G401 (cell line): ENCODE results near the gene FCGR2B. TPM values are rescaled to one million over a fixed set of nuclear protein-coding genes. Genes with fewer than 3 reads are reported as not detected.
"Not testable (repeated sequence)": the region's sequence is repeated elsewhere in the genome, so short reads cannot be mapped to it uniquely, and the experiment has no call there.

ENCODE experiments used
- DNase-seq: peaks from one replicate; pipeline ENCODE4 v3.0.0-alpha.2; 2015; ENCODE audit warnings: low spot score
- in situ Hi-C: cut with HindIII; loops from 2 replicates; pipeline ENCODE4 v1.10.0; 2016; ENCODE audit warnings: low sequenced_read_pairs, mixed read lengths
- total RNA-seq: library from RNA; depleted of rRNA; stranded (reverse); fragments of >200 nt; shearing (Covaris generic); gene quantifications from 2 replicates; pipeline ENCODE4 v1.2.3, GENCODE V29; 2014

FCGR2B gene
- total RNA-seq, 1 experiment from 2014 or later: not detected

DNA sequence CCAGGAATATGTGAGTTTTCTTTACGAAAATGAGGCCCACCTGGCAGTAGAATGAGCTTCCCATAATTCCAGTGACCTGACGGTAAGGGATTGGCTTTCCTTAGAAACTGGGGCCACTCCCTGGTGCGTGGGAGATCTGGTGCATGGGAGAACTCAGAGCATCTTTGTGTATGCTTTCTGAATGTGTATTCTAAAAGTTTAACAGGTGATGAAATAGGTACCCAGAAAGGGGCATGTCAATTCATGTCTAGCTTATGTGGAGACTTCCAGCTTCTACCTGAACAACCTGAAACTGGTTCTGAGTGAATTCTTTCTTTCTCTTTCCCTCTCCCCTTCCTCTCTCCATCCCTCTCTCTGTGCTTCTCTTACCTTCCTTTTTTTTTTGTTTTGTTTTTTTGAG is 28.9 kb downstream of the FCGR2B start:
- in situ Hi-C loops: no loop called here
- no peak for DNase-seq

- in situ Hi-C loops: not testable (repeated sequence)
Measured at GRCh38 chr1:161693020-161693712, 30.2 kb downstream of the FCGR2B start.

GRCh38 chr1:161698302-161698701 is 35.4 kb downstream of the FCGR2B start:
- DNase-seq, in situ Hi-C loops: not testable (repeated sequence)

More at GRCh38 chr1:161693020-161693712, 30.2 kb downstream of the FCGR2B start:
- not testable (repeated sequence) for DNase-seq

GRCh38 chr1:161702250-161702649 is 39.3 kb downstream of the FCGR2B start:
- in situ Hi-C loops: no loop called here
- DNase-seq: no peak

DNA sequence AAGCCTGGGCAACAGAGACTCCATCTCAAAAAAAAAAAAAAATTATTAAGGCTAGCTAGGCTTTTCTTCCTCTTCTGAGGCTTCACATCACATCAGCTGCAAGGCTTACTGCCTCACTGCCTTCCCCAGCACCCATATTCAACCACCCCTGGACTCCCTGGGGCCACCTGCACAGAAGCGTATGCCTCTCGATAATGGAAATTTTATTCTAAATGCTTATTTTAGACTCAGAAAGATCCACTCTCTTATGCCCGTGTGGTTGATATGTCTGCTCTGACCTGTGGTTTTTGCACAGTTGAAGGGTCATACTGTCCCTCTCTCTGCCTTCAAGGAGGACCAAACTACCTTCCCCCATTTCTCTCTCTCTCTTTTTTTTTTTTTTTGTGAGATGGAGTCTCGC is 42.6 kb downstream of the FCGR2B start:
- DNase-seq: no peak
- in situ Hi-C loops: no loop called here

DNA sequence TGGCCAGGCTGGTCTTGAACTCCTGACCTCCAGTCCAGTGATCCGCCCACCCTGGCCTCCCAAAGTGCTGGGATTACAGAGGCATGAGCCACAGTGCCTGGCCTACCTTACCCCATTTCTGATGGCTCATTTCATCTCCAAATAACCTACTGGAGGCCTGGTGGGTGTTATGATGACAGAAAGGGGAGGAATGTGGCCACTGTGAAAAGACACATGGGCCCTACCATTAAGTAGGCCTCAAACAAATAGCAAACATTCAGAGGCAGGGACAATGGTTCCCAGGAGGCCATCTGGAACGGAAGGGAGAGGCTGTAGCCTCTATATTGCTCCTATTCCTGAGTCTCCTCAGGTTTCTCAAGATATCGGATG is 43.2 kb downstream of the FCGR2B start:
- DNase-seq: no peak
- in situ Hi-C loops: no loop called here

DNA sequence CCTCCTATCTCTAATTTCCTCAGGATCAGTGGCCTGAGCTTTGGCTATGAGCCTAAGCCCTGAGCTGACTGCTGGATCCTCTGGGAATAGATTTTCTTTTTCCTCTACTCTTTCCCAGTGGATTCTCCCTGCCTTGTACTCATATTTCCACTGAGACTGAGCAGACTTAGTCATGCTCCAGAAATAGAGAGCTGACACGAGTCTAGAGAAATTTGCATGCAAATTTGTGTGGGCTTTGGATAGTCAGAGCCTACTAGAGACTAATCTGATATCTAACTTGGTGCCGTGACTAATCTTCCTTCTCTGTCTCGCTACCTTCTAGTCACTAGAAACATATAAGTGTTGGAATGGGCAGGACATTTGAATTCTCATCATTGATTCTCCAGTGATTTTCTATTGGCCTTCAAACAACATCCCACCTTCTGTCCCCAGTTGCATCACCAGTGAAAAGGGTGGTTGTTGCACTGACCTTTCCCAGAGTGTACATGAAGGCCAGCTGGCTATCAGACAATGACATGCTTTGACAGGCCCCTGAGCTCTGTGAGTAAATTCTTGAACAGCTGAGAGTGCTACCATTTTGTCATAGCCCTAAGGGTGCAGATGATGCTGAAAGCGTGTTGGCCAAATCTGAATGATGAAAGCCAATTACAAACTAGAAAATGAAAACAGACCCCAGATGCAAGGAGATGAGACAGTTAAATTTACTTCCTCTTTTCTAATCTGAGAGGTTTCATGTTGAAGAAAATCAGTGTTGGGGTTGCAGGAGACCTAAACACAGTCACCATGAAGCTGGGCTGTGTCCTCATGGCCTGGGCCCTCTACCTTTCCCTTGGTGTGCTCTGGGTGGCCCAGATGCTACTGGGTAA is 43.8 kb downstream of the FCGR2B start, which contains the start of gene FCRLA:
Gene FCRLA, plus strand, starts transcription at position 748 of the 866 bp plus-strand sequence. Its CDS starts 36 bp downstream, at position 784.
- in situ Hi-C loops: no loop called here
- DNase-seq: no peak

DNA sequence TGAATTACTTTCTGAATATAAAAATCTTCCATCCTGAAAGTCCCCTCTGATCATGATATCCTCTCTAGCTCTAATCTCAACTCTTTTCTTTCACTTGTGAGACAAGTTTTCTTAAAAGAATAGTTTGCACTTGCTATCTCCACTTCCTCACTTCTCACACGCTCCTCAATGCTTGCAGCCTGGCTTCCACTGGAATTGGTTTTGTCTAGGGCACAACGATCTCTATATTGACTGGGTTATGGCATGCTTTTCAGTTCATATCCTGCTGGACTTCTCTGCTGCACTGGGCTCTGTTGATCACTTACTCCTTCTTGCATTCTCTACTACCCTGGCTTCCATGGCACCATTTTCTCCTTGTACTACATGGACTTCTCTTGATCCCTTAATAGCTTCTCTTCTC is 44.6 kb downstream of the FCGR2B start:
- DNase-seq: no peak
- in situ Hi-C loops: no loop called here

DNA sequence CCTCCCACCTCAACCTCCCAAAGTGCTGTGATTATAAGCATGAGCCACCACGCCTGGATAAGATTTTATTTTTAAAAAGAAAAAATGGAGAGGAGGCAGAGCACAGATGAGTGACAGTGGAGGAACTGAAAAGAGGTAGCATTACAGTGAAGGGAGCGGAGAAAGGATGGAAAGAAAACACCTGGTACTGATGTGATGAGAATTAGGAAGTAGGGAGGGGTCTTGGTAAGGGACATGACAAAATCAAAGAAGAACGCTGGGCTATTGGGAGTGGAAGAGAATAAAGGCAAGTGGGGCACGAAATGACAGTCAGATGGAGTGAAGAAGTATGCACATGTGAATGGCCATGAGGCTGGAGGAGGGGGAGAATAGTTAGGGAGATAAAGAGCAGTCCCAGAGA is 46.4 kb downstream of the FCGR2B start:
- DNase-seq: no peak
- in situ Hi-C loops: no loop called here

GRCh38 chr1:161710560-161710959 is 47.6 kb downstream of the FCGR2B start:
- in situ Hi-C loops: no loop called here
- DNase-seq: no peak

DNA sequence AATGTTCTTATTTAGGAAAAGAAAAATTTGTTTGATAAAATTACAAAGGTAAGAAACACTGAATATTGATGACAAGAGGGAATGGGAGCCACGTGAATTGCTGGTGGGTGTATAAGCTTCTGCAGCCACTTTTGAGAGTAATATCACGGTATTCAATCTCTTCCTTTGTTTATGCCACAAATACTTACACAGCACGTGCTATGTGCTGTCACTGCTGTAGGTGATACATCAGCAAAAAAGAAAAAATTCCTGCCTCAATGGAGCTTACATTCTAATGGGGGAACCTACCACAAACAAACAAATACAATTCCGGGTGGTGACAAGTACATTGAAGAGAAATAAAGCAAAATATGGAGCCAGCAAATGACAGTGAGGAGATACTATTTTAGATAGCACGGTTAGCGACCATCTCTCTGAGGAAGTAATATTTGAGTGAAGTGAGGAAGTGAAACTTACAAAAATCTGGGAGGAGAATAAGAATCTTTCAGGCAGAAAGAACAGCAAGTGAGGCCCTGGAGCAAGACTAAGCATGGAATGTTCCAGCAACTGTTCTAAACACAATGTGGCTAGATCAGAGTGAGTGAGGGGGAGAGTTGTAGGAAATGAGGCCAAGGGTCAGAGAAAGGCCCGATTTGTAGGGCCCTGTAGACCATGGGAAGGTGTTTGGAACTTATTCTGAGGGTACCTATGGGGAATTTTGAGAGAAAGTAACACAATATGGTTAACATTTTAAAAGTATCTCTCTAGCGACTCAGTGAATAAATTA is 55.8 kb downstream of the FCGR2B start:
- in situ Hi-C loops: no loop called here
- DNase-seq: no peak

DNA sequence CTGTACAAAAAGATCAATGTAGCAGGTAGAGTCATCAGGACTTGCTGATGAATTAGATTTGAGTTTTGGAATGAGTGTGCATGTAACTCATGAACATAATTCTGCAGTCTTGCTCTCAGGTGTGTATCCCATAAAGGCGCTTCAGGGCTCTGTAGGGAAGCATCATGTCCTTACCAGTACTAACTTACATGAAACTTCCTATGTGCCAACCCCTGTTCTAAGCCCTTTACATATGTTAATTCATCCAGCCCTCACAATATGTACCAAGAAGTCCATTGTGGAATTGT is 56.3 kb downstream of the FCGR2B start:
- no peak for DNase-seq
- in situ Hi-C loops: no loop called here

DNA sequence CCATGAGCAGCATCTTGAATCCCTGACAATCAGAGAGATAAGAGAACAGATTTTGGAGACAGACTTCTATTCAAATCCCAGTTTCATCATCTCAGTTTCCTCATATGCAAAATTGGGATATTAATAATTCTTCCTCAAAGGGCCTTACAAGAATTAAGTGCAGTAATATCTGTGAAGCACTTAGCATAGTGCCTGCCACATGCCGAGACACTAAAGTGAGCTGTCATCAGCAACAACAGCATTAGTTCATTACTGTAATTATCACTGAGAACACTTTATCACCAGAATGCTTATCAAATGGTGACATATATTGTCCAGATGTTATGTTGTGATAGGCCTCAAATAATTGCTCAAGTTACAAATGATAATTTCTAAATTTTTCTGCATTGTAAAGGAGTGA is 57.5 kb downstream of the FCGR2B start:
- no peak for DNase-seq
- in situ Hi-C loops: no loop called here

GRCh38 chr1:161720956-161721737 is 58.2 kb downstream of the FCGR2B start, which contains the start of gene FCRLB:
TSS of gene FCRLB (plus strand) at chr1:161721544. CDS start at chr1:161722673, 1,129 bp downstream.
- DNase-seq: no peak
- in situ Hi-C loops: no loop called here

DNA sequence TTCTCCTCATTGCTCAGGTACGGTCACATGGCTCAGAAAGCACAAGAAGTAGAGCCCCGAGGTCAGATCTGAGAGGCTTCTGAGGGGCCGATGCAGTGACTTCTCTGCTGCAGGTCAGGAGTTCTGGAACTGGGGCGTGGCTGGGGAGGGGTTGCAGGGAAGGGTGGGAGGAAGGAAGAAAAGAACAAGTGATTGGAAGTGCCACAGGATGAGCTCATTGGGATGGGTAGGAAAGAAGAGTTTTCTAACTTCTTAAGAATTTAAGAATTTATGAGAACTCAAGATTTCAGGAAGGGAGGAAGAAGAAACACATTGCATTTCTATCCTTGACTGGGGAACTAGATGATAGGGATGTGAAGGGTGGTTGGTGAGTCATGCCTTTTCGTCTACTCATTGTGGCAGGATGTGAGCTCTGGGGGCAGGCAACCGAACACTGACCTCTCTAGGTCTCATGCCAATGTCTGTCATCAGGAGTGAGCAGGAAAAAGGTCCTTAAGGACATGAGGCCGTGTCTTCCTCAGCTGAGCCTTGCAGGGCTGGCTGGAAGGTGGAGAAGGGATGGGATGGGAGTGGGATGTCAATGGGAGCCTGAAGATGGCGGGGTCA is 58.9 kb downstream of the FCGR2B start:
- in situ Hi-C loops: no loop called here
- DNase-seq: no peak

DNA sequence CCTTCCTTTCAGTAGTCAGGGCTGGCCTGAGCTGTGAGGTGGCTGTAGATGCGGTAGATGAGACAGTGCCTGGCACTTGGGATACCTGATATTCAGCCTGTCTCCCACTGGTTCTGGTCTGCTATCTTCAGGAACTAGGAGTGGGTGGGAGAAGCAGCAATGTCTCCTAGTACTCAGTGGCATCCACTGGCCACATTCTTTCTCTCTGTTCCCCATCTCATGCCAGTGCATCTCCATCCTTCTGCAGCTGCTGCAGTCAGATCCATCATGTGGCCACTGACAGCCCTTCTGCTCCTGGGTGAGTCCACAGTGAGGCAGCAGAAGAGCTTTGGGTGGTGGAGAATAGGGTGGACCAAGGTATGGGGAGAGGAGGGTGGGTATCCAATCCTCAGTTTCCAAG is 59.5 kb downstream of the FCGR2B start:
- in situ Hi-C loops: no loop called here
- no peak for DNase-seq

- DNase-seq: no peak
- in situ Hi-C loops: no loop called here
Measured at GRCh38 chr1:161723459-161724141, 60.7 kb downstream of the FCGR2B start.

- in situ Hi-C loops, DNase-seq: not testable (repeated sequence)
Measured at GRCh38 chr1:161725258-161725907, 62.4 kb downstream of the FCGR2B start.
